ENCODE measurements around the gene HPGDS. TPM values are rescaled to one million over a fixed set of nuclear protein-coding genes. Genes with fewer than 3 reads are reported as not detected.
"Not testable (repeated sequence)": the region's sequence is repeated elsewhere in the genome, so short reads cannot be mapped to it uniquely, and the experiment has no call there.

The HPGDS gene
- total RNA-seq, 1 donor = not detected

- H3K4me3 ChIP-seq (ENCODE audit: low read depth, low read length) = no peak overlapping the region
- DNase-seq (ENCODE audit: low read depth) = peak; percentile 10
- TF ChIP-seq CTCF (IDR thresholded peaks at IDR 0.05; ENCODE audit: insufficient read depth, low read depth, low read length) = no peak
Observed at GRCh38 chr4:94341481-94342370, 910 bp downstream of the HPGDS start.

- H3K4me3 ChIP-seq (ENCODE audit: low read depth, low read length) = no peak overlapping the region
- TF ChIP-seq CTCF (IDR thresholded peaks at IDR 0.05; ENCODE audit: insufficient read depth, low read depth, low read length) = no peak
- no peak for DNase-seq (ENCODE audit: low read depth)
Observed at GRCh38 chr4:94339779-94340178, 2.9 kb downstream of the HPGDS start.

- H3K4me3 ChIP-seq (ENCODE audit: low read depth, low read length) = no peak overlapping the region
- TF ChIP-seq CTCF (IDR thresholded peaks at IDR 0.05; ENCODE audit: insufficient read depth, low read depth, low read length) = no peak
- DNase-seq (ENCODE audit: low read depth) = no peak
Observed at GRCh38 chr4:94338681-94339351, 3.8 kb downstream of the HPGDS start.

- not testable (repeated sequence) for DNase-seq (ENCODE audit: low read depth); H3K4me3 ChIP-seq (ENCODE audit: low read depth, low read length)
Observed at GRCh38 chr4:94336791-94337190, 5.8 kb downstream of the HPGDS start.

GRCh38 chr4:94336303-94336702, 6.3 kb downstream of the HPGDS start:
- no peak for DNase-seq (ENCODE audit: low read depth)
- no peak overlapping the region for H3K4me3 ChIP-seq (ENCODE audit: low read depth, low read length)
- TF ChIP-seq CTCF (IDR thresholded peaks at IDR 0.05; ENCODE audit: insufficient read depth, low read depth, low read length) = no peak

GRCh38 chr4:94334962-94335361, 7.7 kb downstream of the HPGDS start:
- H3K4me3 ChIP-seq (ENCODE audit: low read depth, low read length) = no peak overlapping the region
- no peak for TF ChIP-seq CTCF (IDR thresholded peaks at IDR 0.05; ENCODE audit: insufficient read depth, low read depth, low read length)
- DNase-seq (ENCODE audit: low read depth) = peak; percentile 26

GRCh38 chr4:94334476-94334875, 8.2 kb downstream of the HPGDS start:
- no peak for DNase-seq (ENCODE audit: low read depth)
- H3K4me3 ChIP-seq (ENCODE audit: low read depth, low read length) = no peak overlapping the region
- no peak for TF ChIP-seq CTCF (IDR thresholded peaks at IDR 0.05; ENCODE audit: insufficient read depth, low read depth, low read length)
